ENCODE measurements around the gene SP8.

SP8 gene

GRCh38 chr7:20738518-20739481, 47.9 kb downstream of the SP8 start:
- no peak overlapping the region for H3K4me3 ChIP-seq (ENCODE audit: low read depth, low read length)
- CTCF ChIA-PET = no interaction called here
- TF ChIP-seq, protein P1, sequence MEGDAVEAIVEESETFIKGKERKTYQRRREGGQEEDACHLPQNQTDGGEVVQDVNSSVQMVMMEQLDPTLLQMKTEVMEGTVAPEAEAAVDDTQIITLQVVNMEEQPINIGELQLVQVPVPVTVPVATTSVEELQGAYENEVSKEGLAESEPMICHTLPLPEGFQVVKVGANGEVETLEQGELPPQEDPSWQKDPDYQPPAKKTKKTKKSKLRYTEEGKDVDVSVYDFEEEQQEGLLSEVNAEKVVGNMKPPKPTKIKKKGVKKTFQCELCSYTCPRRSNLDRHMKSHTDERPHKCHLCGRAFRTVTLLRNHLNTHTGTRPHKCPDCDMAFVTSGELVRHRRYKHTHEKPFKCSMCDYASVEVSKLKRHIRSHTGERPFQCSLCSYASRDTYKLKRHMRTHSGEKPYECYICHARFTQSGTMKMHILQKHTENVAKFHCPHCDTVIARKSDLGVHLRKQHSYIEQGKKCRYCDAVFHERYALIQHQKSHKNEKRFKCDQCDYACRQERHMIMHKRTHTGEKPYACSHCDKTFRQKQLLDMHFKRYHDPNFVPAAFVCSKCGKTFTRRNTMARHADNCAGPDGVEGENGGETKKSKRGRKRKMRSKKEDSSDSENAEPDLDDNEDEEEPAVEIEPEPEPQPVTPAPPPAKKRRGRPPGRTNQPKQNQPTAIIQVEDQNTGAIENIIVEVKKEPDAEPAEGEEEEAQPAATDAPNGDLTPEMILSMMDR (IDR thresholded peaks at IDR 0.05; ENCODE audit: insufficient read depth, low read length, missing control alignments) = no peak
- POLR2A ChIA-PET = no interaction called here
- no peak for DNase-seq (ENCODE audit: low read depth, low spot score)

DNA sequence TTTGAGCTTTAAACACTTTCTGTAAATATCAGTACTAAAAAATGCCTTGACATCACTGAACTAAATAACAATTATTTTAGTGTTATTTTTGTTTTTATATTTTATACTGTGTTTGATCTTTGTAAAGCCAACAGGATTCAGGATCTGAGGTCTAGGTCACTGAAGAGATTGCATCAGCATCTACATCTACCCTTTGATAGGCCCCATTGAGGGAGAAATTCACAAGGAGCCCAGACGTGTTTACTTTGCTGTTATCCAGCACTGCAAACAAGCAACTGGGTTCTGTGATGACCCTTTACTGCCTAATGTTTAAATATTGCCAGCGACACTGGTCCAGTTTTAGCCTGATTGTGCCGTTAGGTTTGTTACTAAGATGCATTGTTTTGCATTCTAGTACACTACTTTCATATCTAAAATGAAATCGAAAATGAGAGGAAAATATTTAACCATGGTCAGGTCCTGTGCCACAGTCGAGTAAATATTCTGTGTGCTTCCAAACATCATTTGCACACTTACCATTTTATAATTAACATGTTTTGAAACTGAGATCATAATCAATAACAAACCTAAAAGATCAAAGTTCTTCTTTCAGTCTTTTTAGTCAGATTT, 48.7 kb downstream of the SP8 start:
- no peak for DNase-seq (ENCODE audit: low read depth, low spot score)
- POLR2A ChIA-PET = no interaction called here
- CTCF ChIA-PET = no interaction called here
- TF ChIP-seq, protein P1 (IDR thresholded peaks at IDR 0.05; ENCODE audit: insufficient read depth, low read length, missing control alignments) = no peak
- H3K4me3 ChIP-seq (ENCODE audit: low read depth, low read length) = no peak overlapping the region

GRCh38 chr7:20735346-20736065, 51.2 kb downstream of the SP8 start:
- POLR2A ChIA-PET = no interaction called here
- TF ChIP-seq, protein P1 (IDR thresholded peaks at IDR 0.05; ENCODE audit: insufficient read depth, low read length, missing control alignments) = no peak
- H3K4me3 ChIP-seq (ENCODE audit: low read depth, low read length) = no peak overlapping the region
- CTCF ChIA-PET = no interaction called here
- DNase-seq (ENCODE audit: low read depth, low spot score) = no peak
